NCI-H187 (cell line): Measurements from ENCODE around the gene MYH10.

ENCODE experiments used
- DNase-seq, 2 experiments: peaks; one replicate each; lab custom pipeline; 2025; lab: John Stamatoyannopoulos, UW

Gene MYH10

GRCh38 chr17:8609910-8610309, 20.6 kb downstream of the MYH10 start:
- no peak for DNase-seq

- no peak for DNase-seq
Measured at GRCh38 chr17:8608001-8608400, 22.5 kb downstream of the MYH10 start.

GRCh38 chr17:8606401-8606800, 24.1 kb downstream of the MYH10 start:
- no peak for DNase-seq

- no peak for DNase-seq
Measured at GRCh38 chr17:8602679-8603078, 27.8 kb downstream of the MYH10 start.

GRCh38 chr17:8599351-8600011, 31.0 kb downstream of the MYH10 start:
- no peak for DNase-seq

- DNase-seq, result no peak
Measured at GRCh38 chr17:8598913-8599312, 31.6 kb downstream of the MYH10 start.

- DNase-seq, result no peak
Measured at GRCh38 chr17:8593830-8594229, 36.7 kb downstream of the MYH10 start.

- no peak for DNase-seq
Measured at GRCh38 chr17:8593276-8593675, 37.2 kb downstream of the MYH10 start.

GRCh38 chr17:8588877-8589554, 41.5 kb downstream of the MYH10 start:
- no peak for DNase-seq

- no peak for DNase-seq
Measured at GRCh38 chr17:8586766-8587165, 43.8 kb downstream of the MYH10 start.

GRCh38 chr17:8585911-8586310, 44.6 kb downstream of the MYH10 start:
- DNase-seq, result no peak

- no peak for DNase-seq
Measured at GRCh38 chr17:8583954-8584353, 46.6 kb downstream of the MYH10 start.

- no peak for DNase-seq
Measured at GRCh38 chr17:8580952-8581658, 49.4 kb downstream of the MYH10 start.

- no peak for DNase-seq
Measured at GRCh38 chr17:8577868-8578267, 52.7 kb downstream of the MYH10 start.

- DNase-seq, result no peak
Measured at GRCh38 chr17:8576559-8577294, 53.8 kb downstream of the MYH10 start.

- DNase-seq, result no peak
Measured at GRCh38 chr17:8574687-8575086, 55.8 kb downstream of the MYH10 start.

- no peak for DNase-seq
Measured at GRCh38 chr17:8572764-8573163, 57.8 kb downstream of the MYH10 start.

- no peak for DNase-seq
Measured at GRCh38 chr17:8563981-8564602, 66.4 kb downstream of the MYH10 start.

GRCh38 chr17:8563024-8563776, 67.3 kb downstream of the MYH10 start:
- DNase-seq, result no peak

GRCh38 chr17:8558144-8558543, 72.4 kb downstream of the MYH10 start:
- DNase-seq, result no peak

GRCh38 chr17:8557176-8557806, 73.2 kb downstream of the MYH10 start:
- DNase-seq, result no peak
